VCaP (cell line): ENCODE results near the gene SLC19A1.
A peak's percentile ranks its signal among the peaks of the same experiment; 100 is the strongest.

Experiments used
- H3K27ac ChIP-seq: fragments of 450-650 bp; 2 replicates; pipeline ENCODE4 v1.5.1; 2017
- TF ChIP-seq, protein P1 (sequence below): fragments of 450-650 bp; conservative IDR thresholded peaks from 2 replicates; pipeline ENCODE4 v1.5.1; 2017; ENCODE audit warnings: mild to moderate bottlenecking, moderate library complexity

SLC19A1 gene

DNA sequence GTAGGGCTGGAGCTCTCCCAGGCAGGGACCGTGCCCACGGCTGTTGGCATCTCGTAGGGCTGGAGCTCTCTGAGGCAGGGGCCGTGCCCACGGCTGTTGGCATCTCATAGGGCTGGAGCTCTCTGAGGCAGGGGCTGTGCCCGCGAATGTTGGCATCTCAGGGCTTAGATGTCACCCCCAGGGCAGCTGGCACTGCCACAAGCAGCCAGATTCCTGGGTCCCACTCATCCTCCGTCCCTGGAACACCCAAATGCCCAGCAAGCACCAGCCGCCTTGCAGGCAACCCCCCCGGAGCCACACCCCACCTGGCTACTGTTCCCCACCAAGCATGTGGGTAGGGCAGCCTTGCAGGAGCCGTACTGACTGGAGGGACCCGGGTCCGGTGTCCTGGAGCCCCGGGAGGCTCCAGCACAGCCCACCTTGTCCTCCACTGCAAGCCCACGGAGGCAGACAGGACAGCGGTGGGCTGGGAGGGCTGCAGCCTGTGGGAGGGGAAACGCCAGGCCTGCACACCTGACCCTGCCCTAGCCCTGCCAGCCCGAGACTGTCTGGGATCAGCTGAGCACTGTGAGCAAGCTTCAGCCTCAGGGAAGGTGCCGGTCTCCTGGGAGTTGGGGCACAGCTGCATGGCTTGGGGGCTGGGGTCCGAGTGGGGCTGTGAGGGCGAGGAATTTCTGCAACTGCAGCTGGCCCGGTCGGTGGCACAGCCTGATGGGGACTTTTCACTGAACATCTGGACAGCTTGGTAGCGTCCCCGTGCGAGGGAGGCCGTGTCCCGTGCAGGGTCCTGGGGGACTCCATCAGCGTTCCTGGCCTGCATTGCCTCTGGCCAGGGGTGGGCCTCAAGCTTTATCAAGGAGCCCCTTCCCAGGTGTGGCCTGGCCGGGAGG lies 83.7 kb downstream of the SLC19A1 start:
- H3K27ac ChIP-seq = no peak overlapping the region
- TF ChIP-seq, protein P1, sequence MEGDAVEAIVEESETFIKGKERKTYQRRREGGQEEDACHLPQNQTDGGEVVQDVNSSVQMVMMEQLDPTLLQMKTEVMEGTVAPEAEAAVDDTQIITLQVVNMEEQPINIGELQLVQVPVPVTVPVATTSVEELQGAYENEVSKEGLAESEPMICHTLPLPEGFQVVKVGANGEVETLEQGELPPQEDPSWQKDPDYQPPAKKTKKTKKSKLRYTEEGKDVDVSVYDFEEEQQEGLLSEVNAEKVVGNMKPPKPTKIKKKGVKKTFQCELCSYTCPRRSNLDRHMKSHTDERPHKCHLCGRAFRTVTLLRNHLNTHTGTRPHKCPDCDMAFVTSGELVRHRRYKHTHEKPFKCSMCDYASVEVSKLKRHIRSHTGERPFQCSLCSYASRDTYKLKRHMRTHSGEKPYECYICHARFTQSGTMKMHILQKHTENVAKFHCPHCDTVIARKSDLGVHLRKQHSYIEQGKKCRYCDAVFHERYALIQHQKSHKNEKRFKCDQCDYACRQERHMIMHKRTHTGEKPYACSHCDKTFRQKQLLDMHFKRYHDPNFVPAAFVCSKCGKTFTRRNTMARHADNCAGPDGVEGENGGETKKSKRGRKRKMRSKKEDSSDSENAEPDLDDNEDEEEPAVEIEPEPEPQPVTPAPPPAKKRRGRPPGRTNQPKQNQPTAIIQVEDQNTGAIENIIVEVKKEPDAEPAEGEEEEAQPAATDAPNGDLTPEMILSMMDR = no peak

DNA sequence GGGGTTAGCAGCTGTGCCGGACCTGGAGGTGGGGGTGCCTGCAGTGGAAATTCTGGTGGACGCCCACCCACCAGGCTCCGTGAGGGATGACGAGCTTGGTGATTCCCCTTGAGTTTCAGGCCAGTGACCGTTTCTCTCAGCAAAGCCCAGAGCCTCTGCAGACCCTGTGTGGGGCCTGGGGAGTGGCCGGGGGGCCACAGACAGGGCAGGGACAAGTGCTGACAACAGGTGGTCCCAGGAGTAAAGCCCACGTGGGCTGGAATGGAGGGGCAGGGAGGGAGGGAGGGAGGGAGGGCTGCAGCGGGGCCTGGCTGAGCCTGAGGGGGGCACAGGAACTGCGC lies 84.4 kb downstream of the SLC19A1 start:
- TF ChIP-seq, protein P1 = no peak
- H3K27ac ChIP-seq = no peak overlapping the region

DNA sequence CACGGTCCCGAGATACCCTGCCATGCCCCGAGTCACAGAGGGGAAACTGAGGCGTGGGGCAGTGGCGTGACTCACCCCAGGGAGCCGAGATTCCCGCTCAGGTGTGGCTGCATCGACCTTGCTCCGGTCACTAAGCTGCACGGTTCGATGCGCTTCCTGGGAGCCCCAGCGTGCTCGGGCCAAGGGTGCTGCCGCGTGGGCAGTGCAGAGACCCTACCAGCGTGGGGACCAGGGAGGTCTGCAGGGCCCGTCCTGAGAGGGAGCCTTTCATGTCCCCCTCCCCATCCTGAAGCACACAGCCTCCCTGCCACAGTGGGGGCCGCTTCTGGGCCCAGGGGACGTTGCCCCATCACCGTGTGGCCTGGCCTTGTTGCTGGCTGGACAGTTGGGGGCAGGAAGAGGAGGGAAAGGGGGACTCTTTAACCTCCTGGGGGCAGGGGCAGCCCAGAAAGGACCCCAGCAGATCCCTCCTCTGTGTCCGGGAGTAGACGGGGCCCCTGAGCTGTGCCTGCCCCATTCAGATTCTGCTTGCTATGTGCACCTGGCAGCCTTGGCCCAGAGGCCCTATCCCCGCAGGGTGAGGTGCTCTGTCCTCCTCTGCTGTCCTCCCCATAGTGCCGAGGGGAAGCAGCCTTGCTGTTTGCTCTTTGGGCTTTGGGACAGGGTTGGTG lies 84.9 kb downstream of the SLC19A1 start:
- H3K27ac ChIP-seq = no peak overlapping the region; the same call in 1 of the 2 replicates

DNA sequence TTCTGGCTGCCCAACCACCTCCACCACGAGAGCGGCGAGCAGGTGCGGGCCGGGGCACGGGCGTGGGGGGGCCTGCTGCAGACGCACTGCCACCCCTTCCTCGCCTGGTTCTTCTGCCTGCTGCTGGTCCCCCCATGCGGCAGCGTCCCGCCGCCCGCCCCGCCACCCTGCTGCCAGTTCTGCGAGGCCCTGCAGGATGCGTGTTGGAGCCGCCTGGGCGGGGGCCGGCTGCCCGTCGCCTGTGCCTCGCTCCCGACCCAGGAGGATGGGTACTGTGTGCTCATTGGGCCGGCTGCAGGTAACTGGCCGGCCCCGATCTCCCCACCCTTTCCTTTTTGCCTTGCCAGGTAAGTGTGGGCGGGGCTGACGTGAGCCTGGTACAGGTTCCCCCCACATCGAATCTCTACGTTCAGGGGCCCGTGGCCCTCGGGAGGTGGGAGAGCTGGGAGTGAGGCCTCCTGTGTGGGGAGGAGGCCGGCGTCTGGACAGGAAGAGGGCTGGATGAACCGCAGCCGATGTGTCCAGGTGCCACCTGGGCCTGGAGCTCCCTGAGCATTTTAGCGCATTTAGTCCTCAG lies 85.6 kb downstream of the SLC19A1 start:
- H3K27ac ChIP-seq = peak overlapping the region; percentile 81
- TF ChIP-seq, protein P1 = no peak

More for the DNA sequence above, 84.9 kb downstream of the SLC19A1 start:
- TF ChIP-seq, protein P1 = no peak

DNA sequence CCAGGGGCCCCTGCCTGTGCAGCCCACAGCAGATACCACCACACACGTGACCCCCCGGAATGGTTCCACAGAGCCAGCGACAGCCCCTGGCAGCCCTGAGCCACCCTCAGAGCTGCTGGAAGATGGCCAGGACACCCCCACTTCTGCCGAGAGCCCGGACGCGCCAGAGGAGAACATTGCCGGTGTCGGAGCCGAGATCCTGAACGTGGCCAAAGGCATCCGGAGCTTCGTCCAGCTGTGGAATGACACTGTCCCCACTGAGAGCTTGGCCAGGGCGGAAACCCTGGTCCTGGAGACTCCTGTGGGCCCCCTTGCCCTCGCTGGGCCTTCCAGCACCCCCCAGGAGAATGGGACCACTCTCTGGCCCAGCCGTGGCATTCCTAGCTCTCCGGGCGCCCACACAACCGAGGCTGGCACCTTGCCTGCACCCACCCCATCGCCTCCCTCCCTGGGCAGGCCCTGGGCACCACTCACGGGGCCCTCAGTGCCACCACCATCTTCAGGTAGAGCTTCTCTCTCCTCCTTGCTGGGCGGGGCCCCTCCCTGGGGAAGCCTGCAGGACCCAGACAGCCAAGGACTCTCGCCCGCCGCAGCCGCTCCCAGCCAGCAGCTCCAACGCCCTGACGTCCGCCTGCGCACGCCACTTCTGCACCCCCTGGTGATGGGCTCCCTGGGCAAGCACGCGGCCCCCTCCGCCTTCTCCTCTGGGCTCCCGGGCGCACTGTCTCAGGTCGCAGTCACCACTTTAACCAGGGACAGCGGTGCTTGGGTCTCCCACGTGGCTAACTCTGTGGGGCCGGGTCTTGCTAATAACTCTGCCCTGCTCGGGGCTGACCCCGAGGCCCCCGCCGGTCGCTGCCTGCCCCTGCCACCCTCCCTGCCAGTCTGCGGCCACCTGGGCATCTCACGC lies 86.3 kb downstream of the SLC19A1 start:
- H3K27ac ChIP-seq = peak overlapping the region; percentile 81
- TF ChIP-seq, protein P1 = no peak

DNA sequence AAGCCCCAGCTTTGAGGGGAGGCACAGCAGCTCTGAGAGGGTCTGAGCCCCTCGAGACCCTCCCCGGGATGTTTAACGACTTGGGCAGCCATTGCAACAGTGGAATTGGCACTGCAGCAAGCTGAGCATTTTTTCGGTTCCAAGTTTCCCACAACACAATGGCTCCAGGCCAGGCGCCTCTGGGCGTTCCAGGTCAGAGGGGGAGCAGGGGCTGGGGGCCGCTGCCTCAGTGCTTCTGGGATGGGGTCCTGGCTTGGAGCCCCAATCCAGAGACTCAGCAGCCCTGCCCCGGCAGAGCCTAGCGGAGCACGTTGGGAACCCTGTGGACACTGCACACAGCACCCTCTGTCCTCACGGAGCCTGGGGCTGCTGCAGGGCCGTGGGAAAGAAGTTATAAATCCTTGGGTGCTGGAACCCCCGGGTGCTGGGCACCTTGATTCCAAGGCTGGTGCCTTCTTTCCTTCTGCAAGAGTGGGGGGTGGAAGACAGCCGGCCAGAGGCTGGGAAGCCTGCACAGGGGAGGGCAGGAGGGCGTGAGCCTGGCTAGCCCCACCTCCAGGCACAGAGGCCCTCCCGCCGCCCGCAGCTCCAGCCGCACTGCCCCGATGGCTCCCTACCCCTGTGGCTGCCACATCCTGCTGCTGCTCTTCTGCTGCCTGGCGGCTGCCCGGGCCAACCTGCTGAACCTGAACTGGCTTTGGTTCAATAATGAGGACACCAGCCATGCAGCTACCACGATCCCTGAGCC lies 87.1 kb downstream of the SLC19A1 start:
- peak overlapping the region; percentile 81 for H3K27ac ChIP-seq
- TF ChIP-seq, protein P1 = no peak
